Measurements from ENCODE around the gene STAG2.

GRCh38 chrX:124026529-124026928, 65.0 kb downstream of the STAG2 start:
- TF ChIP-seq POLR2A (IDR thresholded peaks at IDR 0.05) (no peak), POLR2AphosphoS5 (IDR thresholded peaks at IDR 0.05) (no peak), EP300 (IDR thresholded peaks at IDR 0.05) (no peak)
- TF ChIP-seq, protein P1, sequence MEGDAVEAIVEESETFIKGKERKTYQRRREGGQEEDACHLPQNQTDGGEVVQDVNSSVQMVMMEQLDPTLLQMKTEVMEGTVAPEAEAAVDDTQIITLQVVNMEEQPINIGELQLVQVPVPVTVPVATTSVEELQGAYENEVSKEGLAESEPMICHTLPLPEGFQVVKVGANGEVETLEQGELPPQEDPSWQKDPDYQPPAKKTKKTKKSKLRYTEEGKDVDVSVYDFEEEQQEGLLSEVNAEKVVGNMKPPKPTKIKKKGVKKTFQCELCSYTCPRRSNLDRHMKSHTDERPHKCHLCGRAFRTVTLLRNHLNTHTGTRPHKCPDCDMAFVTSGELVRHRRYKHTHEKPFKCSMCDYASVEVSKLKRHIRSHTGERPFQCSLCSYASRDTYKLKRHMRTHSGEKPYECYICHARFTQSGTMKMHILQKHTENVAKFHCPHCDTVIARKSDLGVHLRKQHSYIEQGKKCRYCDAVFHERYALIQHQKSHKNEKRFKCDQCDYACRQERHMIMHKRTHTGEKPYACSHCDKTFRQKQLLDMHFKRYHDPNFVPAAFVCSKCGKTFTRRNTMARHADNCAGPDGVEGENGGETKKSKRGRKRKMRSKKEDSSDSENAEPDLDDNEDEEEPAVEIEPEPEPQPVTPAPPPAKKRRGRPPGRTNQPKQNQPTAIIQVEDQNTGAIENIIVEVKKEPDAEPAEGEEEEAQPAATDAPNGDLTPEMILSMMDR (IDR thresholded peaks at IDR 0.05), result no peak

Measured in upper lobe of left lung (tissue), 4 donors.